HCT116 (cell line): ENCODE data around the gene COL18A1. TPM values are rescaled to one million over a fixed set of nuclear protein-coding genes. Genes with fewer than 3 reads are reported as not detected.

Experiments used
- ATAC-seq: fragments of 200-7000 bp; cut with Tn5 transposase; 2 replicates; pipeline ENCODE4 v1.9.1; 2020; ENCODE audit warnings: mild to moderate bottlenecking, moderate library complexity
- BruUV-seq: library from RNA; stranded (reverse); fragments of 400-500 nt; replicated peaks from 2 replicates; lab custom pipeline; 2021; lab: Mats Ljungman, UMichigan
- CTCF ChIA-PET: fragments of 300-600 bp; sonication (Branson Sonifier 250); formaldehyde crosslinking; loops from one replicate; lab custom pipeline; 2021; ENCODE audit warnings: antibody characterized with exemption; lab: Charles Lee
- POLR2A ChIA-PET: fragments of 300-600, 350-600 bp; sonication (Branson Sonifier 250); formaldehyde crosslinking; loops from one replicate; lab custom pipeline; 2021; ENCODE audit warnings: antibody characterized with exemption; lab: Charles Lee
- RAD21 ChIA-PET, 2 experiments: fragments of 300-600 bp; sonication (Branson Sonifier 250); formaldehyde crosslinking; loops; one replicate each; lab custom pipeline; 2023; ENCODE audit warnings: low total read pairs in 2 of 2; ENCODE audit not compliant: uncharacterized antibody in 2 of 2, unreplicated experiment in 2 of 2, low non-redundant PET in 1 of 2; lab: Charles Lee
- DNase-seq: peaks from one replicate; pipeline ENCODE4 v3.0.0-alpha.2; 2010; ENCODE audit warnings: low read depth, low spot score
- H2AFZ ChIP-seq: fragments of 200-600 bp; shearing (Covaris generic), sonication (generic); 2 replicates; pipeline ENCODE4 v1.6.1; 2017; ENCODE audit warnings: low read depth, mixed run types, mixed read lengths, antibody characterized with exemption, low read length; ENCODE audit not compliant: poor library complexity, severe bottlenecking
- H3K27ac ChIP-seq: 2 replicates; pipeline ENCODE4 v1.5.1; 2012; ENCODE audit warnings: low read depth, low read length
- H3K27me3 ChIP-seq: fragments of 200-600 bp; sonication (generic); 2 replicates; pipeline ENCODE4 v1.6.1; 2016; ENCODE audit warnings: mixed run types, low read length, mixed read lengths; ENCODE audit not compliant: insufficient read depth
- H3K36me3 ChIP-seq, 2 experiments: fragments of 200-500 bp in 1 of 2; fragments of 200-600 bp in 1 of 2; sonication (Bioruptor generic) in 1 of 2; sonication (generic) in 1 of 2; 2 replicates each; pipeline versions ENCODE4 v1.5.1 to v1.6.1; 2014 to 2016; ENCODE audit warnings: low read length in 2 of 2, inconsistent platforms in 1 of 2, mixed read lengths in 1 of 2, mixed run types in 1 of 2; ENCODE audit not compliant: insufficient read depth in 2 of 2, control insufficient read depth in 1 of 2
- H3K4me1 ChIP-seq, 2 experiments: fragments of 200-600 bp in 1 of 2; sonication (generic) in 1 of 2; 2 replicates each; pipeline versions ENCODE4 v1.5.1 to v1.6.1; 2012 to 2017; ENCODE audit warnings: low read length in 2 of 2, inconsistent platforms in 1 of 2, mild to moderate bottlenecking in 1 of 2, mixed read lengths in 1 of 2, mixed run types in 1 of 2, moderate library complexity in 1 of 2; ENCODE audit not compliant: insufficient read depth in 2 of 2, control insufficient read depth in 1 of 2
- H3K4me2 ChIP-seq: fragments of 200-600 bp; sonication (generic); 2 replicates; pipeline ENCODE4 v1.6.1; 2017; ENCODE audit warnings: mixed run types, low read length, mixed read lengths
- H3K4me3 ChIP-seq, 2 experiments: fragments of 200-600 bp in 1 of 2; sonication (generic) in 1 of 2; replicated peaks in 1 of 2; 2 replicates each; pipeline ENCODE4 v1.5.1; 2011 to 2016; ENCODE audit warnings: low read length in 2 of 2, control low read depth in 1 of 2, low read depth in 1 of 2, mild to moderate bottlenecking in 1 of 2, mixed read lengths in 1 of 2, mixed run types in 1 of 2
- H3K79me2 ChIP-seq: fragments of 200-600 bp; sonication (generic); 2 replicates; pipeline ENCODE4 v1.6.1; 2017; ENCODE audit warnings: mild to moderate bottlenecking, mixed run types, low read length, moderate library complexity, mixed read lengths; ENCODE audit not compliant: insufficient read depth
- H3K9ac ChIP-seq: fragments of 200-600 bp; sonication (generic); 2 replicates; pipeline ENCODE4 v1.6.1; 2016; ENCODE audit warnings: low read length, mixed read lengths
- H3K9me2 ChIP-seq: fragments of 200-600 bp; sonication (generic), shearing (Covaris generic); 2 replicates; pipeline ENCODE4 v1.6.1; 2017; ENCODE audit warnings: mixed run types, mild to moderate bottlenecking, moderate library complexity; ENCODE audit not compliant: insufficient read depth
- H3K9me3 ChIP-seq, 2 experiments: fragments of 200-500 bp in 1 of 2; fragments of 200-600 bp in 1 of 2; sonication (Bioruptor generic) in 1 of 2; sonication (generic) in 1 of 2; 2 replicates each; pipeline ENCODE4 v1.6.1; 2014 to 2017; ENCODE audit warnings: low read length in 2 of 2, mixed read lengths in 2 of 2, inconsistent platforms in 1 of 2, low read depth in 1 of 2, mild to moderate bottlenecking in 1 of 2, mixed run types in 1 of 2, moderate library complexity in 1 of 2; ENCODE audit not compliant: control insufficient read depth in 1 of 2, insufficient read depth in 1 of 2
- H4K20me1 ChIP-seq: fragments of 200-600 bp; sonication (generic), shearing (Covaris generic); 2 replicates; pipeline ENCODE4 v1.6.1; 2017; ENCODE audit warnings: mixed run types, mild to moderate bottlenecking, moderate library complexity; ENCODE audit not compliant: insufficient read depth
- ATF3 ChIP-seq: IDR thresholded peaks from 2 replicates; pipeline ENCODE4 v1.6.1; 2012
- EZH2 ChIP-seq: fragments of 200-600 bp; sonication (generic); IDR thresholded peaks from 2 replicates; pipeline ENCODE4 v1.6.1; 2017; ENCODE audit warnings: antibody characterized with exemption, mixed run types
- REST ChIP-seq: IDR thresholded peaks from 2 replicates; pipeline ENCODE4 v1.6.1; 2012; ENCODE audit warnings: low read depth
- ZBTB33 ChIP-seq: IDR thresholded peaks from 2 replicates; pipeline ENCODE4 v1.6.1; 2011; ENCODE audit warnings: mild to moderate bottlenecking, low read length, moderate library complexity; ENCODE audit not compliant: insufficient replicate concordance; ENCODE audit errors: extremely low read depth
- intact Hi-C: fragments of 100-400 bp; cut with micrococcal nuclease; formaldehyde crosslinking; loops from 2 replicates; pipeline ENCODE4 v1.10.0; 2022
- total RNA-seq: library from RNA; stranded (reverse); gene quantifications from one replicate; pipeline ENCODE4 v1.2.1, GENCODE V29; 2021; ENCODE audit not compliant: unreplicated experiment

The COL18A1 gene
- total RNA-seq, 1 experiment from 2014 or later = 59.5 TPM

- TF ChIP-seq REST = no peak
These were observed 60.1 kb downstream of the COL18A1 start (continued) for GRCh38 chr21:45465105-45465504.

- ATAC-seq = no peak
- DNase-seq = no peak
These were observed 60.8 kb downstream of the COL18A1 start for GRCh38 chr21:45465611-45466329.

More at GRCh38 chr21:45465611-45466329, 60.8 kb downstream of the COL18A1 start:
- Histone ChIP-seq H3K9me2 (no peaks in the 10 kb centered on the region), H2AFZ (no peak overlapping the region), H3K4me1 (peaks cover 0 to 6% of the 10 kb centered on the region in 2 experiments; a peak in 3 of 4 replicates), H3K36me3 (peaks cover 0 to 5% of the 10 kb centered on the region in 2 experiments; a peak in 1 of 4 replicates), H3K9me3 (no peaks in the 10 kb centered on the region), H3K4me2 (no peak overlapping the region), H3K27ac (no peak overlapping the region), H3K79me2 (no peaks in the 10 kb centered on the region), H4K20me1 (no peaks in the 10 kb centered on the region), H3K27me3 (no peaks in the 10 kb centered on the region), H3K9ac (no peak overlapping the region), H3K4me3 (no peak overlapping the region)
- ChIA-PET RAD21 (no interaction called here), CTCF (no interaction called here), POLR2A (no interaction called here)
- BruUV-seq = no TSS peak
- TF ChIP-seq EZH2 = no peak
- no peak for TF ChIP-seq ATF3
- no peak for TF ChIP-seq ZBTB33
- intact Hi-C loops = no loop called here
